ENCODE data around the gene KRTAP10-8. TPM values are rescaled to one million over a fixed set of nuclear protein-coding genes. Genes with fewer than 3 reads are reported as not detected.

The KRTAP10-8 gene
- total RNA-seq, 1 experiment from 2014 or later: not detected

DNA sequence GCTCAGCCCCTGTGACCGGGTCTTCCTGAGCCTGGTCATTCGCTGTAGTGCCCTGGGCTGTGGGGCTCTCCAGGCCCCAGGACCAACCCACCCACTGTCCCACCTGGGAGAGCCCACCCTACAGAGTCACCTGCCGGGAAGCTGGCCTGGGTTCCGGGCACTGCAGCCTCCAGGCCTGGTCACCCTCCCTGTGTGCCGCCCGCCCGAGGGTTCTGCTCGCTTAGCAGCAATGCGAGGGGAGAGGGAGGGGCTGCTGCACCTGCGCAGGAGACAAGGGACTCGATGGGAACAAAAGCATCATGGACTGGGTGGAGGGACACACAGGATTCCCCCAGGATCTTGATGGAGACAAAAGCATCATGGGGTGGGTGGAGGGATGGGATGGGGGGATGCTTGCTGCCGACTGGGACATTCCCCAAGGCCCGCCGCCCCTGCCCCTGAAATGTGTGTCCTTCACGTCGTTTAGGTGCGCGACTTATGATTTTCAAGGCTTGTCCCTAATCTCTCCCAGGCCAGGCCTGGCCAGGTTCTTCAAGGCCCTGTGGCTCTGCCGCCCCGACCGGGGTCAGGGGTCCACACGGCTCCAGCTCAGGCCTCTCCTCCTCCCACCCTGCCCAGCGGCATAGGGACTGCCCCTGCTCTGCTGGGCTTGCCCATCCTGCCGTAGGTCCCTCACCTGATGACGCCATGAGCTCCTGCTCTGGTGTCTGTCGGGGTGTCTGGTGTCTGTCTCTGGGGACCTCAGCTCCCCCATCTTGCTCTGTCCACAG, 1.7 kb downstream of the KRTAP10-8 start:
- no peak overlapping the region for H3K27ac Mint-ChIP-seq (ENCODE audit: unreplicated experiment)
- no TSS peak for BruUV-seq (replicated peaks)
- no peaks in the 10 kb centered on the region for H3K4me1 Mint-ChIP-seq (ENCODE audit: low read depth, unreplicated experiment)
- no peak overlapping the region for H3K4me3 Mint-ChIP-seq (ENCODE audit: low read depth, unreplicated experiment)
- TF ChIP-seq, protein P1, sequence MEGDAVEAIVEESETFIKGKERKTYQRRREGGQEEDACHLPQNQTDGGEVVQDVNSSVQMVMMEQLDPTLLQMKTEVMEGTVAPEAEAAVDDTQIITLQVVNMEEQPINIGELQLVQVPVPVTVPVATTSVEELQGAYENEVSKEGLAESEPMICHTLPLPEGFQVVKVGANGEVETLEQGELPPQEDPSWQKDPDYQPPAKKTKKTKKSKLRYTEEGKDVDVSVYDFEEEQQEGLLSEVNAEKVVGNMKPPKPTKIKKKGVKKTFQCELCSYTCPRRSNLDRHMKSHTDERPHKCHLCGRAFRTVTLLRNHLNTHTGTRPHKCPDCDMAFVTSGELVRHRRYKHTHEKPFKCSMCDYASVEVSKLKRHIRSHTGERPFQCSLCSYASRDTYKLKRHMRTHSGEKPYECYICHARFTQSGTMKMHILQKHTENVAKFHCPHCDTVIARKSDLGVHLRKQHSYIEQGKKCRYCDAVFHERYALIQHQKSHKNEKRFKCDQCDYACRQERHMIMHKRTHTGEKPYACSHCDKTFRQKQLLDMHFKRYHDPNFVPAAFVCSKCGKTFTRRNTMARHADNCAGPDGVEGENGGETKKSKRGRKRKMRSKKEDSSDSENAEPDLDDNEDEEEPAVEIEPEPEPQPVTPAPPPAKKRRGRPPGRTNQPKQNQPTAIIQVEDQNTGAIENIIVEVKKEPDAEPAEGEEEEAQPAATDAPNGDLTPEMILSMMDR (IDR thresholded peaks at IDR 0.05; ENCODE audit: unreplicated experiment): no peak
- no peaks in the 10 kb centered on the region for H3K36me3 Mint-ChIP-seq (ENCODE audit: insufficient read depth, unreplicated experiment)
- intact Hi-C loops (cut with micrococcal nuclease; ENCODE audit: unreplicated experiment): no loop called here
- peaks cover 45% of the 10 kb centered on the region for H3K27me3 Mint-ChIP-seq (ENCODE audit: unreplicated experiment)
- no peak for DNase-seq
- H3K9me3 Mint-ChIP-seq (ENCODE audit: low read depth, unreplicated experiment): peaks cover 10% of the 10 kb centered on the region
- CTCF ChIA-PET: no interaction called here

DNA sequence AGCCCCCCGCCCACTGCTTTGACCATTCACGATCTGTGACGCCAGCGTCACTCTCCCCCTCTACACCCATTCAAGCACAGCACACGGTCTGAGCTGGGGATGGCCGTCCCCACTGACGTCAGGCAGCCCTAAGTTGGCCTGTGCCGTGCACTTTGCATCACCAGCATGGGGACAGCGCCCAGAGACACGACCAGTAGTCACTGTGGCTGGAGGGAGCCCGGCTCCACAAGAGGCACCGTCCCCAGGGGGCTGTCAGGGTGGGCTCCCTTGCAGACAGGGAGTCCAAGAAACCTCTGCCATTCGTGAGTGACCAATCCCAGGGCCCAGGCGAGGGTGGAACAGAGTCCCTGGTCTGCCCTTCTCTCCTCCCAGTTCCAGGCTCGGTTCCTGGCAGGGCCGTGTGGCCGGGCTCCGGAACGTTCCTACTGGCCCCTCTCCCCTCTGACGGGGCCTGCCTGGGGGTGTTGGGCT, 2.3 kb downstream of the KRTAP10-8 start:
- CTCF ChIA-PET: no interaction called here
- peaks cover 9% of the 10 kb centered on the region for H3K9me3 Mint-ChIP-seq (ENCODE audit: low read depth, unreplicated experiment)
- DNase-seq: no peak
- BruUV-seq (replicated peaks): no TSS peak
- no peak overlapping the region for H3K4me3 Mint-ChIP-seq (ENCODE audit: low read depth, unreplicated experiment)
- H3K36me3 Mint-ChIP-seq (ENCODE audit: insufficient read depth, unreplicated experiment): no peaks in the 10 kb centered on the region
- H3K27ac Mint-ChIP-seq (ENCODE audit: unreplicated experiment): no peak overlapping the region
- no peaks in the 10 kb centered on the region for H3K4me1 Mint-ChIP-seq (ENCODE audit: low read depth, unreplicated experiment)
- TF ChIP-seq, protein P1 (IDR thresholded peaks at IDR 0.05; ENCODE audit: unreplicated experiment): no peak
- H3K27me3 Mint-ChIP-seq (ENCODE audit: unreplicated experiment): peaks cover 51% of the 10 kb centered on the region
- intact Hi-C loops (cut with micrococcal nuclease; ENCODE audit: unreplicated experiment): no loop called here

DNA sequence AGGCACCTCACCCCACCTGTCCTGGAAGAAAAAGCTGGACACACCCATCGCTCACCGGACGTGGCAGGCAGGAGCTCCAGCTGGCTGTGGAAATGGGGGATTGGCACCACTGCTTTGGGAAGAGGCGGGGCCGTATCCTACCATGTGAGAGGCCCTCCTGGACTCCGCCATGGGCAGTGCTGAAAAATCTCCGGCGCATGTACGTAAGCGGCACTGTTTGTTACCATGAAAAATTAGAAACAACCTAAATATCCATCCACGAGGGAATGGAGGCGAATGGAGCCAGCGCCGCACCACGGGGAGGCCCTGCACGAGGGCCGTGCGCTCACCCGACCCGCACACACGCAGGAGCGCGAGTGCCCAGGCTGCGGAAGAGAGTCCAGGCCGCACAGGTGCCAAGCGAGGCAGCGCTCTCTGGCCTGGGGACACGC, 3.1 kb downstream of the KRTAP10-8 start:
- Mint-ChIP-seq H3K27me3 (ENCODE audit: unreplicated experiment) (peaks cover 59% of the 10 kb centered on the region), H3K27ac (ENCODE audit: unreplicated experiment) (no peak overlapping the region), H3K4me1 (ENCODE audit: low read depth, unreplicated experiment) (no peaks in the 10 kb centered on the region), H3K4me3 (ENCODE audit: low read depth, unreplicated experiment) (no peak overlapping the region), H3K36me3 (ENCODE audit: insufficient read depth, unreplicated experiment) (peaks cover 4% of the 10 kb centered on the region), H3K9me3 (ENCODE audit: low read depth, unreplicated experiment) (peaks cover 12% of the 10 kb centered on the region)
- DNase-seq: no peak
- intact Hi-C loops (cut with micrococcal nuclease; ENCODE audit: unreplicated experiment): no loop called here
- TF ChIP-seq, protein P1 (IDR thresholded peaks at IDR 0.05; ENCODE audit: unreplicated experiment): no peak
- CTCF ChIA-PET: no interaction called here
- no TSS peak for BruUV-seq (replicated peaks)

DNA sequence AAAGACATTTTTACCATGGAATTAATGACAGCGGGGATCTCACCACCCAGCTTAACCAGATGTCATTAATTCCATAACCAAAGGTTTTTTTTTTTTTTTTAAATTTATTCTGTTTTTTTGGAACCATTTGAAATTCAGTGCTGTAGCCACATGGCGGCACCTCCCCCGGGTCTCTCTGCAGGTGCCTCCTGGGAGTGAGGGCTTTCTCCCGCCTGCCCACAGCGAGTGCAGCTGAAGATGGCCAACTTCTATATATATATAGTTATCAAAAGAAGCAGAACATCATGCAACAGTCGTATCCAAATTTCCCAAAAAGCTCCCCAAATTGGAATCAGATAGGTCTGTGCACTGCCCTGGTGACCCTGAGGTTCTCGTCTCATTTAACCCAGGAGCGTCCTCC, 3.6 kb downstream of the KRTAP10-8 start:
- Mint-ChIP-seq H3K27ac (ENCODE audit: unreplicated experiment) (no peak overlapping the region), H3K36me3 (ENCODE audit: insufficient read depth, unreplicated experiment) (peaks cover 5% of the 10 kb centered on the region), H3K4me3 (ENCODE audit: low read depth, unreplicated experiment) (no peak overlapping the region), H3K9me3 (ENCODE audit: low read depth, unreplicated experiment) (peaks cover 15% of the 10 kb centered on the region), H3K27me3 (ENCODE audit: unreplicated experiment) (peaks cover 62% of the 10 kb centered on the region), H3K4me1 (ENCODE audit: low read depth, unreplicated experiment) (no peaks in the 10 kb centered on the region)
- intact Hi-C loops (cut with micrococcal nuclease; ENCODE audit: unreplicated experiment): no loop called here
- CTCF ChIA-PET: no interaction called here
- no peak for DNase-seq
- TF ChIP-seq, protein P1 (IDR thresholded peaks at IDR 0.05; ENCODE audit: unreplicated experiment): no peak
- no TSS peak for BruUV-seq (replicated peaks)

Measured in Calu3 (cell line).